AML-193 (cell line): ENCODE data around the gene PPP4R4.
"Not testable (repeated sequence)": the region's sequence is repeated elsewhere in the genome, so short reads cannot be mapped to it uniquely, and the experiment has no call there.

ENCODE experiments used
- DNase-seq, 2 experiments: peaks; one replicate each; lab custom pipeline; 2025; lab: John Stamatoyannopoulos, UW

PPP4R4 gene

DNA sequence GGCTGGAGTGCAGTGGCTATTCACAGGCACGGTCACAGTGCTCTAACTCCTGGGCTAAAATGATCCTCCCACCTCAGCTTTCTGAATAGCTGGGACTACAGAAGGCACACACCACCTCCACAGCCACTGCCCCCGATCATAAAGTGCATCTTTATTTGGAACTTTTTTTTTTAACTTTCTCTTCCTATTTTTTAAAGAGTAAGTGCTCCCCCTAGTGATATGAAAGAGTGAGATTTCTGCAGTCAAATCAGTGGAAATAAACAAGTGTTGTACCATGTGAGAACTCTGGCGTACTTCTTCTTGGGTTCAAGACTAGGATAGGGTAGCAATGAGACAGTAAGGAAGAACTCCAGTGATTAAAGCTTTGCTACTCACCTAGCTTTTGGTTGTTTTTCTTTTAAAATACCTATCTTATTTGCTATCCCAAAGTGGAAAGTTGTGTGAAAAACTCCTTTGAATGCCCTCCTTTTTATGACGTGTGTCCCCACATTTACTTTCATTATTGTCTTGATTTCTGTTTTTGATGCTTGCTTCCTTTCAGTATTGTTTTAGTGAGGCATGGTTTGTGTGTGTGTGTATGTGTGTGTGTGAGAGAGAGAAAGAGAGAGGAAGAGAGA is 6.6 kb downstream of the PPP4R4 start:
- peak; percentile 80 to 85 for DNase-seq

DNA sequence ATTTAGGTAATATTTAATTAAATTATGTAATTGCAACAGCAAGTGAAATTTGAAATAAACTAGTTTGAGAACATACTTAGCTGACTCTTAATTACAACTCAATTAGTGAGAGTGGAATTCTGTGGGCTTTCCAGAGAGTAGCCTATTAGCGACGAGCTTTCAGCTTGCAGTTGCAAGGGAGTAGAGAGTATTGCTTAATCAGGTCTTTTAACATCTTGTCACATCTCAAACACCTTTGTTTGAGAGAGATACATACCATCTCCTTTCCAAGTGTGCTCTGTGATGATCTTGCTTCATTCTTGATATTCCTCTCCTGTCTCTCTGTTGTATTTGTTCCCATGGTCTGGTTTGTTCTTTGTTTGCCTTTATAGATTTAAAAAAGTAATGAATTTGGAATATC is 7.7 kb downstream of the PPP4R4 start:
- DNase-seq: no peak

DNA sequence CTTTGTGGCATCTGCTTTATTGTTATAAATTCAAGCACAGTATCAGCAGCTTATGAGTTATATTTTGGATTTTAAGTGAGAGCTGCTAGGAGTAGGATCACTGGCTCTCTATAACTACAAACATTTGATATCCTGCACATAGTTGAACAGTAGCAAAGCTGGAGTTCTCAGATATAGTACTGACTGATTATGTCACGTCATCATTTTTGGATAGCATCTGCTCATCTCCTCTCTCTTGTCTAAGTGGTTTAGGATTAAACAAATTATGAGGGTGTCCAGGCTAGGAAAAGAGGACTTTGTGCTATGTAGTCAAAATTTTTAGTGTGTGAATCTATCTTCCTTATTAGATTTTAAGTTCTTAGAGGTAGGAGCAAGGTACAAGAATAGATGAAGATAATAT is 18.4 kb downstream of the PPP4R4 start:
- DNase-seq: no peak

DNA sequence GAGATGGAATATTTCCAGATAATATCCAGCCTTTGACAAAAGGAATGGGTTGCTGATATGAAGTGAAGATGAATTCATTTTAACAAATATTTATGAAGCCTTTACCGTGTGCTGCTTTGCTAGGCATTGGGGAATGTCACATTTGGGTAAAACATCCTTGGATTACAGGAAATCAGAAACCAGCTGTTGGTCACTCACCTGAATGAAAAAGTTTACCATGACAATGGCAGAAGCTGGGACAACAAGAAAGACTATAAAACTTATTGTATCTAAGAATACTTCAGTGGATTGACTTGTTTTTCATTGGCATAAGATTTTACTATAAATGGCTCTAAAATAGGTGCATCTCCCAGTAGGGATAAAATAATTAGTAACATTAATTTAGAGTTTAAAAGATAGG is 19.7 kb downstream of the PPP4R4 start:
- DNase-seq: no peak

DNA sequence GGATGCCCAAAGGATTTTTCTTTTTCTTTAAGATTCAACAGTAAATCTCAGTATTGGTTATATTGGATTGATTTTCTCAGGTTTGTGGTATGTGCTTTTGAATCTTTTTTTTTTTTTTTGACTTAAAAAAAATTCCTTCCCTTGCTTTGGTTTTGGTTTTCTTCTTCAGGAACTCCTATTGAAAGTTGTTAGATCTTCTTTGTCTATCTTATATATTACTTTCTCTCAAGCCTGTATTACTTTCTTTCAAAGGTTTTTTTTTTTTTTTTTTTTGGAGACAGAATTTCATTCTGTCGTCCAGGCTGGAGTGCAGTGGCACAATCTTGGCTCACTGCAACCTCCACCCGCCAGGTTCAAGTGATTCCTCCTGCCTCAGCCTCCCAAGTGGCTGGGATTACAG is 21.9 kb downstream of the PPP4R4 start:
- no peak for DNase-seq

DNA sequence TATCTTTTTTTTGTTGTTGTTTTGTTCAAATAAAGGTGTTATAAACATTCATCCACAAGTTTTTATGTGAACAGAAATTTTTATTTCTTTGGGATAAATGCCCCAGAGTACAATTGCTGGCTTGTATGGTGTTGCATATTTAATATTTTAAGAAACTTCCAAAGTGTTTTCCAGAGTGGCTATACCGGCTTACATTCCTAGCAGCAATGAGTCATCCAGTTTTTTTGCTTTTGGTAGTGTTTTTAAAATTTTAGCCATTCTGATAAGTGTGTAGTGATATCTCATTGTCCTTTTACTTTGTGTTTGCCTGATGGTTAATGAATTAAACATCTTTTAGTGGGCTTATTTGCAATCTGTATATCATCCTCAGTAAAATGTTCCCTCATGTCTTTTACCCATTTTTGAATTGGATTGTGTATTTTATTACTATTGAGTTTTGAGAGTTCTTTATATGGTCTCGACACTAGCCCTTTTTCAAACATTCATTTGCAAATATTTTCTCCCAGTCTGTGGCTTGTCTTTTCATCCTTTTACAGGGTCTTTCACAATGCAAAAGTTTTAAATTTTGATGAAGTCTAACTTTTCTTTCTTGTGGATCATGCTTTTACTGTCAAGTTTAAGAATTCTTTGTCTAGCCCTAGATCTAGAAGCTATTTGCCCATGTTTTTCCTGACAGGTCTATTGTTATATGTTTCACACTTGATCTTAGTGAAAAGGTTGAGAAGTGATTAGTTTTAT is 29.5 kb downstream of the PPP4R4 start:
- DNase-seq: no peak

- peak; percentile 61 to 69 for DNase-seq
These were observed 38.9 kb downstream of the PPP4R4 start for GRCh38 chr14:94213021-94213420.

DNA sequence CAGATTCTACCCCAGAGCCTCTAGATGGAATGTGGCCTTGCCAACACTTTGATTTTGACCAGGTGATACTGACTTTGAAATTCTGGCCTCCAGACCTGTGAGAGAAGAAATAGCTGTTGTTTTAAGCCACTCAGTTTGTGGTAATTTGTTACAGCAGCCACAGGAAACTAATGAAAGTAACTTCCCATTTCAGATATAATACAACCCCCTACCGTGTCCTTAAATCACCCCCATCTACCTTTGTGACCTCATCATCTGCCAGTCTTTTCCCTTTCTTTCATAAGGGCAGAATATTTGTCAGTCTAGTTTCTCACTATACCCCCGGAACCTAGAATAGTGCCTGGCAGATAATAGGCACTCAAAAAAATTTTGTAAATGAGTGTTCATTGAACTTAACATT is 39.6 kb downstream of the PPP4R4 start:
- DNase-seq: peak; percentile 42 to 47

DNA sequence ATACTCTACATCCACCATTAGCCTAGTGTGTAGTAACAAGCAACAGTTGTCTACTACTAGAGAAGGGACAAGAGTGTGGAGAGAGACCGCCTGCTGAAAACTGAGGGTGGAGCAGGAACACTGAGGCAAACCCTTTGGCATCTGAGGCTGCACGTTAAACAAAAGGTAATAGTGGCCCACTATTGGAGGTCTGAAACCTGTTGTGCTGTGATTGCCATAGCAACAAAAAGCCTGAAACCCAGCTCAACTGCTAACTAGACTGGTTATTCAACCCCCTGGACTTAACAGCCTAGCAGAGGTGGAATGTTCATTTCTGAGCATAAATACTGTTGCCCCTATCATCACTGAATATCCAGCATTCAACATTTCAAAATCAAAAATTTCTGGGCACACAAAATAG is 43.0 kb downstream of the PPP4R4 start:
- DNase-seq: no peak

GRCh38 chr14:94218198-94218886 is 44.2 kb downstream of the PPP4R4 start:
- DNase-seq: not testable (repeated sequence)

- DNase-seq: no peak
These were observed 49.9 kb downstream of the PPP4R4 start for GRCh38 chr14:94224040-94224439.

GRCh38 chr14:94225460-94226378 is 51.6 kb downstream of the PPP4R4 start:
- DNase-seq: no peak

DNA sequence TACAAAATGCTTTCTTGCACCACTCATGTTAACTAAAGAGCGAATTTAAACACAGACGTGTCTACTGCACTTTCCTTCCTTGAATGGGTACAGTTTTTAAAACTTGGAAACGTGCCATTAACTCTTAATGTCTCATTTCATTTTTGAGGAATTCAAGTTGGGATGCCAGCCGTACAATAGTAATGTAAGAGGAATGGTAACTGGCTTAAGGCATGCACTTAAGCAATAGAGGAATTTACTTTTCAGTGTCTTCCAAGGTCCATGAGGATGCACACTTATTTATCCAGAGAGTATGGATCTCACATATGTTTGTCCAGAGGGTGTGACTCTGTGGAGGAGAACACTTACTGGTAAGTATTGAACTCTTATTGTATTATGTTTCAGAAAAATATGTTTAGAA is 52.9 kb downstream of the PPP4R4 start:
- DNase-seq: no peak

DNA sequence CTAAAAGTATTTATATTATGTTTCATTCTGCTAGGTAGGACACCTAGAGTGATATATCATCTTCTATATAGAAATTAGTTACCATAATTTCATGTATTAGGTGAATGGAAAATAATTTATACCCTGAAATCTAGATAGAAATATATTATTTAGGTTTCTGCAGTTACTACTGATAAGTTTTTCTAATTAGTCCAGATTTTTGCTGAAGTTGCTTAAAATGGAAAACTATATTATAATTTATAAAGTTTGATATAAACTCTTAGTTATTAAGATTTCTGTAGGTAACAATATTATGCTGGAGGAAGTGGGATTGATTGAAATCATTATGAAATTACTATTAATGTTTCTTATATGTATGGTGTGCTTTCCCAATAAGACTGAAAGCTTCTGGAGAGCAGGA is 62.9 kb downstream of the PPP4R4 start:
- DNase-seq: no peak

DNA sequence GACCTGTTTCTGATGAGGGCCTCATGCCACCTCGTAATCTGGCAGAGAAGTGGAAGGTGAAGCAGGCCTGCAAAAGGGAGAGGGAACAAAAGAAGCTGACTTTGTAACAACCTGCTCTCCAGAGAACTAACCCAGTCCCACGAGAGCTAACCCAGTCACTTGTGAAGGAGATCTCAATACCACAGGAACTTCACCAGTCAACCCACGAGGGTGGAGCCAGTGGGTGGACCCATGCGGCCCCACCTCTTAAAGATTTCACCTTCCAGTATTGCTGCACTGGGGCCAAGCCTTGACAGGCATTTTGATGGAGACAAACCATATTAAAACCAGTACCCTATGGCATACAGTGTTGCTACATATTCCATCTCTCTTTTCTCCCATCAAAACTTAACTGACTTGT is 63.9 kb downstream of the PPP4R4 start:
- DNase-seq: no peak

- DNase-seq: no peak
These were observed 65.3 kb downstream of the PPP4R4 start for GRCh38 chr14:94239406-94239805.

DNA sequence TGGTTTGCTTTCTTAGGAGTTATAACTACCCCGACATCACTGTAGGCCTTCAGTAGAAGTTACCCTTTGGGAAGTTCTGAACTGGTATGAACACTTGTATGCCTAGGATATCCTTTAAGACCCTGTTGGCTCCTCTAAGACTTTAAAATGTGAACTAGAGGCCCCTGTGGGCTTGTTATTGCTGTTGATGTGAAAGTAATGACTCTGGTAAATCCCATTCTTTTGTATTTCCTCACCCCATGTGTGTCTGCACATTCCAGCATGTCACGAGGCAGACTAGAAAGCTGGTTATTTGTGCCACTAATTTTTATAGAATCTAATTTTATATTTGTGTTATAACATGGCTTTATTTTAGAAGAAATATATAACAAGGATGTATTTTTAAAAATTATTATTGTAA is 70.1 kb downstream of the PPP4R4 start:
- DNase-seq: no peak

- DNase-seq: not testable (repeated sequence)
These were observed 90.1 kb downstream of the PPP4R4 start for GRCh38 chr14:94264195-94264594.

GRCh38 chr14:94267352-94267751 is 93.2 kb downstream of the PPP4R4 start:
- DNase-seq: no peak

GRCh38 chr14:94268582-94268981 is 94.5 kb downstream of the PPP4R4 start:
- DNase-seq: not testable (repeated sequence)

DNA sequence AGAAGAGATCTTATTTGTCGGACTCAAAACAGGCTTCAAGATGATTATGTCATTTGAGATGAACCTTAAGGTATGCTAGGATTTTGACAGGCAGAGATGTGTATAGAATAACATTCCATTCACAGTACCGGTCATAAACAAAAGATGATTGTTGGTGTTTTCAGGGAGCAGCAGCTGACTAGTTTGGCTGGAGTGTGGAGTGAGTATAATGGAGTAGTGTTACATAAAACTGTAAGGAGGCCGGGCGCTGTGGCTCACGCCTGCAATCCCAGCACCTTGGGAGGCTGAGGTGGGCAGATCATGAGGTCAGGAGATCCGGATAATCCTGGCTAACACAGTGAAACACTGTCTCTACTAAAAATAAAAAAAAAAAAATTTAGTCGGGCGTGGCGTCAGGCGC is 95.0 kb downstream of the PPP4R4 start:
- DNase-seq: no peak

GRCh38 chr14:94276898-94277561 is 102.9 kb downstream of the PPP4R4 start:
- not testable (repeated sequence) for DNase-seq
